Retinal pigment epithelial cell (primary cell): ENCODE measurements around the gene TNIP2.
"Not testable (repeated sequence)": the region's sequence is repeated elsewhere in the genome, so short reads cannot be mapped to it uniquely, and the experiment has no call there.

Experiments
- DNase-seq: peaks from one replicate; pipeline ENCODE4 v3.0.0-alpha.2; 2010; ENCODE audit warnings: low read depth
- H3K4me3 ChIP-seq: 2 replicates; pipeline ENCODE4 v1.5.1; 2011; ENCODE audit warnings: mild to moderate bottlenecking, low read length, control low read depth, moderate library complexity
- TF ChIP-seq, protein P1 (sequence below): conservative IDR thresholded peaks from 2 replicates; pipeline ENCODE4 v1.5.1; 2011; ENCODE audit warnings: low read depth, low read length, control low read depth, inconsistent platforms

TNIP2 gene

DNA sequence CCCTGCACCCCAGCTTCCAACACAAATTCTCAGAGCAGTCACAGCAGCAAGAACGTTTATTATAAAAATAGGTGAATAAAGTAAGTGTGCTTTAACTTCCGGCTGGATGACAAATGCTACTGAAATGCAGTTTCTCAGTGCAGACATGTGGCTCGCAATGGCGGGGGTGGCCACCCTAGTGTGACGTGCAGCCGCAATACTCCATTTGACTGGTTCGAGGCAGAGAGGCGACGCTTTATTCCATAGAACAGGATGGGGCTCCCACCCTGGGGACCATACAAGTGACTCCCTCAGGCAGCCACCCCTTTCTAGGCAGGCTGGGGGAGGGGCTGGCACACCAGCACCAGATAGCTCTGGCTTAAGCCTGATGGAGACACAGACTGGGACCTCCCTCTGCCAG is 14.5 kb downstream of the TNIP2 start:
- TF ChIP-seq, protein P1, sequence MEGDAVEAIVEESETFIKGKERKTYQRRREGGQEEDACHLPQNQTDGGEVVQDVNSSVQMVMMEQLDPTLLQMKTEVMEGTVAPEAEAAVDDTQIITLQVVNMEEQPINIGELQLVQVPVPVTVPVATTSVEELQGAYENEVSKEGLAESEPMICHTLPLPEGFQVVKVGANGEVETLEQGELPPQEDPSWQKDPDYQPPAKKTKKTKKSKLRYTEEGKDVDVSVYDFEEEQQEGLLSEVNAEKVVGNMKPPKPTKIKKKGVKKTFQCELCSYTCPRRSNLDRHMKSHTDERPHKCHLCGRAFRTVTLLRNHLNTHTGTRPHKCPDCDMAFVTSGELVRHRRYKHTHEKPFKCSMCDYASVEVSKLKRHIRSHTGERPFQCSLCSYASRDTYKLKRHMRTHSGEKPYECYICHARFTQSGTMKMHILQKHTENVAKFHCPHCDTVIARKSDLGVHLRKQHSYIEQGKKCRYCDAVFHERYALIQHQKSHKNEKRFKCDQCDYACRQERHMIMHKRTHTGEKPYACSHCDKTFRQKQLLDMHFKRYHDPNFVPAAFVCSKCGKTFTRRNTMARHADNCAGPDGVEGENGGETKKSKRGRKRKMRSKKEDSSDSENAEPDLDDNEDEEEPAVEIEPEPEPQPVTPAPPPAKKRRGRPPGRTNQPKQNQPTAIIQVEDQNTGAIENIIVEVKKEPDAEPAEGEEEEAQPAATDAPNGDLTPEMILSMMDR: no peak
- DNase-seq: no peak
- no peak overlapping the region for H3K4me3 ChIP-seq

DNA sequence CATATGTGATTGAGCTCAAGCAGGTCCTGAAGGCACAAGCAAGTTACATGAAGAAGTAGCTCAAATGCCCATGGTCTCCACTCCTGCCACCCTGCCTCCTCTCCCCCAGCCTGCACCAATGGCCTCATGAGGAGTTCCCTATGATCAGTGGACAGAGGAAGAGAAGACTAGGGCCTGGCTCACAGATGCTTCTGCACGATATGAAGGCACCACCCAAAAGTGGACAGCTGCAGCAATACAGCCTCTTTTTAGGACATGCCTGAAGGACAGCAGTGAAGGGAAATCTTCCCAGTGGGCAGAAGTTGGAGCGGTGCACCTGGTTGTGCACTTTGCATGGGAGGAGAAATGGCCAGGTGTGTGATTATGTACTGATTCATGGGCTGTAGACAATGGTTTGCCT is 17.8 kb downstream of the TNIP2 start:
- not testable (repeated sequence) for H3K4me3 ChIP-seq

DNA sequence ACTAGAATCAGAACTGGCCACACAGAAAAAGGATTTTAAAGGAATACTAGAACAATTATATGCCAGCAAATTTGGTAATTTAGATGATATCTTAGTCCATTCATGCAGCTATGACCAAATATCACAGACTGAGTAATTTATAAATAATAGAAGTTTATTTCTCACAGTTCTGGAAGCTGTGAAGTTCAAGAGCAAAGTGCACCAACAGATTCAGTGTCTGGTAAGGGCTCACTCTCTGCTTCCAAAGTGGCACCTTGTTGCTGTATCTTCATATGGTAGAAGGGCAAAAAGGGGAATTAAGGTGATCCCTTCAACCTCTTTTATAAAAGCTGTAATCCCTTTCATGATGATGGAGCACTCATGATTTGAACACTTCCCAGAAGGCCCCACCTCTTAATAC is 20.3 kb downstream of the TNIP2 start:
- TF ChIP-seq, protein P1: no peak
- DNase-seq: no peak
- H3K4me3 ChIP-seq: no peak overlapping the region

More for the DNA sequence above, 17.8 kb downstream of the TNIP2 start:
- not testable (repeated sequence) for DNase-seq

DNA sequence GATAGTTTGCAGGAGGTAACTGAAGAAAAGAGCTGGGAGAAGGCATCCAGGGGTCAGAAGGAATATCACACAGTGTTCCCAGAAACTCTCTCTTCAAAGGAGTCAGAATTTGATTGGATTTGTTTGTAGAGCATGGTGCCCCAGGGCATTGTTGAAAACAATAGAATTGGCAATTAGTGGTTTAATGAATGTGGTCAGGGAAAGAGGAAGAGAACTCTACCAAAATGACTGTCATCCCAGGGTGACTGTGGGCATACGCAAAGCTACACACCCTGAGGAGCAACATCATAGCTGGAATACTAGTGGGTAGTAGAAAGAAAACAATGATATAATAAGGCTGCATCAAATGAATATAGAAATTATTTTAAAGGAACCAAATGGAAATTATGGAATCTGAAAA is 21.5 kb downstream of the TNIP2 start:
- H3K4me3 ChIP-seq: no peak overlapping the region
- DNase-seq: no peak
- TF ChIP-seq, protein P1: no peak

DNA sequence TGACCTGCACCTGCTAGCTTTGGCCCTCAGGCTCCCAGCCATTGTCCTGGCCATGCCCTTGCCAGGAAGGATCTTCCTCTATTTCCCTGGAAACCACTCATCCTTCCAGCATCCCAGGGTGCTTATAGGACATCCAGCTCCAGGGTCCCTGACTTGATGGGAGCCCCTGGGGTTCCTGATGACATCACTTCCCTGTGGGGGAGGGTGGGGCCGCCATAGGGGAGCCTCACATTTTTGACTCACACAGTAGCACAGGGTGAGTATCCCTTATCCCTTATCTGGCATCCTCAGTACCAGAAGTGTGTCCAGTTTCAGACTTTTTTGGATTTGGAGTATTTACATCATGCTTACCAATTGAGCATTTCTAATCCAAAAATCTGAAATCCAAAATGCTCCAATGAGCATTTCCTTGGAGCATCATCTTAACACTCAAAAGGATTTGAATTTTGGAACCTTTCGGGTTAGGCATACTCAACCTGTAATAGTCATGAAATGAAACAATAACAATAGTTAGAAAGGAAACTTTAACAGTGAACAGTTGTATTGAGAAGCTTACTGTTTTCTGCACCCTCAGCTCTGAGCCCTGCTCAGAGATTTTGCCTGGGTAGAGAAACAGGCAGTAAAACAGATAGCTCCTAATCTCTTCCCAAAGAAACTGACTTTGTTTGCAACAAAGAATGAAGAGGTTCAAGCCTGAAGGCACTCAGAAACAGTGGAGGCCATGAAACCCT is 22.1 kb downstream of the TNIP2 start:
- no peak overlapping the region for H3K4me3 ChIP-seq
- TF ChIP-seq, protein P1: no peak
- no peak for DNase-seq

DNA sequence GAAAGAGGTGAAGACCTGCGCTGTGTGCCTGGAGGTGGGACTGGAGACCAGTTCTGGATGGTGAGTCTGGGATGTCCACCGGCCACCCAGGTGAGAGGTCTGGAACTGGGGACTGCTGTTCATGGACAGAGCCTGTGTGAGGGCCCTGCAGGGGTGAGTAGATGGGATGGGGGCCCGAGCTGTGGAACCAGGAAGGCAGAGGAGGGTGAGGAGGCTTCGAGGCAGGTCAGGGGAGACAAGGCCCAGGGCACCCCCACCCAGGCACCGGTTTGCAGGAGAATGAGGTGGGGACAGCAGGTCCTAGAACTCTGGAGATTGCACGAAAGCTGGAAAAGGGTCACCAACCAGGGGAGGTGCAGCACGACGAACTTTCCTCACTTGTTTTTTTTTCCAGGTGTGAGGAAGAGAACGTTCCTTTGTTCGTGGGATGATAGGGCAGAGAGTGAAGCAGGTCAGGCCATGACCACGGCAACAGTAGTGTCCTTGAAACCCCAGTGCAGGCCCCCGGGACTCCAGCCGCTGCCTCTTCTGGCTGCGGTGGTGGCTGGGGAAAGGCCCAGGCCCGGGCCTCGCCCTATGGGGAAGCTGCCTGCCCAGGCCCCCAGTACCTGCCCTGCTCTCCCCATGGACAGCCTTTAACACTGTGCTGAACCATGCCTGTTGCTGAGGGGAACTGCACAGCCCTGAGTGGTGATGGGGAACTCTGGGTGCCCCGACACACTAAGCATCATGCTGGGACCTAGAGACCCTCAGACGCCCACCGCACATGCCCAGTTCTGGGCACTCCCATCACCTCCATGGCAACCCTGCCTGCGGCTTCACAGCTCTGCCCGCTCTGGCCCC is 22.9 kb downstream of the TNIP2 start:
- TF ChIP-seq, protein P1: no peak
- DNase-seq: no peak
- no peak overlapping the region for H3K4me3 ChIP-seq

DNA sequence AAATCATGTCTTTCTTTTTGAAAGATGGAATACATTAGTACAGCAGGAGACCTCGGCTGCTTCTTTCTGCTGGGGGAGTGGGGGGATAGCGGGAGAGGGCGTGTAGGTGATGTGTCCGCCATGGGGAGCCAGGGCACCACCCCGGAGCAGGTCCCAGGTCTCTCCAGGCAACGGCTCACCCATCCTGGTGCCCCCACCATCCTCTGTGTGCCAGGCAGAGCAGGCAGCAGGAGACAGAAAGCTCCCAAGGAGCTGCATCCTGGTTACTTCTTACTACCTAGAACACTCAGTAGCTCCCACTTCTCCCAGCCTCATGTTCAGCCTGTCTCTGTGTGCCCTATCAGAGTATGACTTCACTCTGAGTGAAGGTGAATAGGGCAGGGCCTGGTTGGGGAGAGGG is 23.6 kb downstream of the TNIP2 start:
- DNase-seq: no peak
- no peak overlapping the region for H3K4me3 ChIP-seq
- TF ChIP-seq, protein P1: no peak
